Endothelial cell of umbilical vein (primary cell): Measurements from ENCODE around the gene EED. TPM values are rescaled to one million over a fixed set of nuclear protein-coding genes. Genes with fewer than 3 reads are reported as not detected.

Source experiments
- BruUV-seq: library from RNA; stranded (reverse); fragments of 400-500 nt; replicated peaks from 2 replicates; lab custom pipeline; 2021; lab: Mats Ljungman, UMichigan
- CTCF ChIA-PET: fragments of 300-600, 350-600 bp; sonication (Branson Sonifier 250); formaldehyde crosslinking; loops from one replicate; lab custom pipeline; 2021; ENCODE audit warnings: antibody characterized with exemption, inconsistent platforms; lab: Charles Lee
- POLR2A ChIA-PET: fragments of 300-600, 350-600 bp; sonication (Branson Sonifier 250); formaldehyde crosslinking; loops from one replicate; lab custom pipeline; 2021; ENCODE audit warnings: antibody characterized with exemption, inconsistent platforms; lab: Charles Lee
- DNase-seq: peaks from one replicate; pipeline ENCODE4 v3.0.0-alpha.2; 2011; ENCODE audit warnings: low read depth, low spot score
- FAIRE-seq: peaks from 2 replicates; lab custom pipeline; 2011; peaks lifted over from hg19 to GRCh38; lab: Jason Lieb, UNC
- H2AFZ ChIP-seq: 2 replicates; pipeline ENCODE4 v1.6.0; 2012; ENCODE audit warnings: low read depth, low read length, control low read depth, inconsistent platforms
- H3K27ac ChIP-seq: 2 replicates; pipeline ENCODE4 v1.5.1; 2011; ENCODE audit warnings: low read depth, mild to moderate bottlenecking, control low read depth, low read length, moderate library complexity; ENCODE audit not compliant: insufficient read depth
- H3K27me3 ChIP-seq, 2 experiments: 2 replicates each; pipeline versions ENCODE4 v1.6.0 to v1.6.1; 2011; ENCODE audit warnings: low read length in 2 of 2, mixed read lengths in 1 of 2; ENCODE audit not compliant: control insufficient read depth in 2 of 2, insufficient read depth in 2 of 2
- H3K36me3 ChIP-seq, 2 experiments: 2 replicates in 1 of 2; 3 replicates in 1 of 2; pipeline ENCODE4 v1.5.1; 2011; ENCODE audit warnings: low read length in 2 of 2, mild to moderate bottlenecking in 1 of 2, moderate library complexity in 1 of 2; ENCODE audit not compliant: control insufficient read depth in 2 of 2, insufficient read depth in 2 of 2; ENCODE audit errors: extremely low read depth in 1 of 2
- H3K4me1 ChIP-seq: 3 replicates; pipeline ENCODE4 v1.5.1; 2011; ENCODE audit warnings: mild to moderate bottlenecking, low read length; ENCODE audit not compliant: control insufficient read depth, insufficient read depth; ENCODE audit errors: extremely low read depth
- H3K4me2 ChIP-seq: 2 replicates; pipeline ENCODE4 v1.6.1; 2011; ENCODE audit warnings: low read length, control low read depth, mixed read lengths; ENCODE audit not compliant: insufficient read depth
- H3K4me3 ChIP-seq, 3 experiments: fragments of 200-600 bp in 1 of 3; sonication (generic), shearing (Covaris generic) in 1 of 3; replicated peaks in 1 of 3; 2 replicates each; pipeline ENCODE4 v1.5.1; 2011 to 2016; ENCODE audit warnings: control low read depth in 3 of 3, low read length in 3 of 3, mild to moderate bottlenecking in 2 of 3, inconsistent platforms in 1 of 3, low read depth in 1 of 3, moderate library complexity in 1 of 3; ENCODE audit not compliant: insufficient read depth in 1 of 3
- H3K79me2 ChIP-seq: 2 replicates; pipeline ENCODE4 v1.6.0; 2012; ENCODE audit warnings: low read length, inconsistent platforms; ENCODE audit not compliant: control insufficient read depth, insufficient read depth
- H3K9ac ChIP-seq: replicated peaks from 2 replicates; pipeline ENCODE3; 2011; ENCODE audit warnings: low read length, control low read depth; ENCODE audit not compliant: insufficient read depth; ENCODE audit errors: extremely low read depth
- H3K9me1 ChIP-seq: replicated peaks from 3 replicates; pipeline ENCODE4 v1.6.0; 2011; ENCODE audit warnings: mild to moderate bottlenecking, low read length; ENCODE audit not compliant: control insufficient read depth, insufficient read depth; ENCODE audit errors: extremely low read depth
- H3K9me3 ChIP-seq: replicated peaks from 2 replicates; pipeline ENCODE4 v1.5.1; 2012; ENCODE audit warnings: low read length, inconsistent platforms; ENCODE audit not compliant: control insufficient read depth, insufficient read depth
- H4K20me1 ChIP-seq: replicated peaks from 2 replicates; pipeline ENCODE3; 2011; ENCODE audit warnings: mild to moderate bottlenecking, low read length; ENCODE audit not compliant: control insufficient read depth, insufficient read depth; ENCODE audit errors: extremely low read depth
- JUN ChIP-seq: IDR thresholded peaks from 2 replicates; pipeline ENCODE4 v1.6.1; 2011; ENCODE audit warnings: borderline replicate concordance, low read depth; ENCODE audit not compliant: insufficient read length, insufficient read depth
- dilution Hi-C: fragments of 300-500 bp; cut with MboI; formaldehyde crosslinking; loops from one replicate; pipeline ENCODE4 v1.15.0; 2019; ENCODE audit warnings: low sequenced_read_pairs; ENCODE audit not compliant: extremely low pct_ligation_motif_present
- intact Hi-C: fragments of 100-400 bp; cut with micrococcal nuclease; formaldehyde crosslinking; loops from one replicate; pipeline ENCODE4 v1.10.0; 2022
- polyA plus RNA-seq, 4 experiments: library from polyadenylated mRNA; depleted of rRNA in 3 of 4; stranded (reverse) in 3 of 4; unstranded in 1 of 4; fragments of >200 nt; gene quantifications; 2 replicates each; pipeline versions ENCODE4 v1.2.1 to v1.2.3, GENCODE V29; 2011 to 2012; ENCODE audit warnings: missing spikeins in 1 of 4
- total RNA-seq: library from RNA; stranded (reverse); gene quantifications from 2 replicates; pipeline ENCODE4 v1.2.3, GENCODE V29; 2021
- TF ChIP-seq, protein P1 (sequence below), 2 donors: IDR thresholded peaks; 1 replicate in 1 of 2; 2 replicates in 1 of 2; pipeline ENCODE4 v1.5.1; 2011; ENCODE audit warnings: low read length in 2 of 2, mild to moderate bottlenecking in 2 of 2, moderate library complexity in 2 of 2, control low read depth in 1 of 2, inconsistent platforms in 1 of 2, low read depth in 1 of 2; ENCODE audit not compliant: insufficient read depth in 1 of 2; ENCODE audit errors: extremely low read depth in 1 of 2

EED gene
- total and polyA plus RNA-seq, 2 donors (not counting 3 experiments of a cell fraction or from before 2014, with no cell fraction given) = 9.4 to 21.8 TPM

GRCh38 chr11:86291466-86292262 is 47.1 kb downstream of the EED start:
- dilution Hi-C loops (no loop called here), intact Hi-C loops (loop anchor here (1.0 to 10.0 kb wide), 5 partner anchors 249 to 697 kb away; partner anchors contain the start of genes CCDC83 and CREBZF)
- H3K4me1 ChIP-seq = no peaks in the 10 kb centered on the region
- no peak overlapping the region for H3K27ac ChIP-seq
- TF ChIP-seq, protein P1, sequence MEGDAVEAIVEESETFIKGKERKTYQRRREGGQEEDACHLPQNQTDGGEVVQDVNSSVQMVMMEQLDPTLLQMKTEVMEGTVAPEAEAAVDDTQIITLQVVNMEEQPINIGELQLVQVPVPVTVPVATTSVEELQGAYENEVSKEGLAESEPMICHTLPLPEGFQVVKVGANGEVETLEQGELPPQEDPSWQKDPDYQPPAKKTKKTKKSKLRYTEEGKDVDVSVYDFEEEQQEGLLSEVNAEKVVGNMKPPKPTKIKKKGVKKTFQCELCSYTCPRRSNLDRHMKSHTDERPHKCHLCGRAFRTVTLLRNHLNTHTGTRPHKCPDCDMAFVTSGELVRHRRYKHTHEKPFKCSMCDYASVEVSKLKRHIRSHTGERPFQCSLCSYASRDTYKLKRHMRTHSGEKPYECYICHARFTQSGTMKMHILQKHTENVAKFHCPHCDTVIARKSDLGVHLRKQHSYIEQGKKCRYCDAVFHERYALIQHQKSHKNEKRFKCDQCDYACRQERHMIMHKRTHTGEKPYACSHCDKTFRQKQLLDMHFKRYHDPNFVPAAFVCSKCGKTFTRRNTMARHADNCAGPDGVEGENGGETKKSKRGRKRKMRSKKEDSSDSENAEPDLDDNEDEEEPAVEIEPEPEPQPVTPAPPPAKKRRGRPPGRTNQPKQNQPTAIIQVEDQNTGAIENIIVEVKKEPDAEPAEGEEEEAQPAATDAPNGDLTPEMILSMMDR (IDR thresholded peaks at IDR 0.05; ENCODE audit: extremely low read depth in 1 of 2, insufficient read depth in 1 of 2, low read depth in 1 of 2, low read length in 2 of 2) = peak; percentile 59 to 68
- no peak for TF ChIP-seq JUN
- DNase-seq = peak; percentile 49
- peaks cover 0 to 3% of the 10 kb centered on the region in 2 experiments for H3K27me3 ChIP-seq
- BruUV-seq = no TSS peak
- peak; percentile 67 for FAIRE-seq
- no peaks in the 10 kb centered on the region for H3K9me3 ChIP-seq
- H2AFZ ChIP-seq = no peak overlapping the region
- no peak overlapping the region for H3K4me2 ChIP-seq
- ChIA-PET CTCF (interaction anchor here (0.6 to 2.5 kb wide), 11 partner anchors 8 to 694 kb away, joined by 3 to 11 read pairs (median 4); partner anchors contain the start of gene CCDC83), POLR2A (no interaction called here)
- no peaks in the 10 kb centered on the region for H4K20me1 ChIP-seq
- no peaks in the 10 kb centered on the region for H3K9me1 ChIP-seq
- no peak overlapping the region for H3K9ac ChIP-seq
- H3K36me3 ChIP-seq = no peaks in the 10 kb centered on the region
- H3K4me3 ChIP-seq = no peak overlapping the region
- no peaks in the 10 kb centered on the region for H3K79me2 ChIP-seq
